HG02852 (cell line): Measurements from ENCODE around the gene ADGRE3.
A peak's percentile ranks its signal among the peaks of the same experiment; 100 is the strongest.
"Not testable (repeated sequence)": the region's sequence is repeated elsewhere in the genome, so short reads cannot be mapped to it uniquely, and the experiment has no call there.

Experiments
- ATAC-seq: cut with Tn5 transposase; IDR thresholded peaks from one replicate; pipeline ENCODE4 v1.9.1; 2021; ENCODE audit warnings: mild to moderate bottlenecking, moderate library complexity; ENCODE audit not compliant: unreplicated experiment

The ADGRE3 gene

GRCh38 chr19:14611051-14611450 lies 63.6 kb downstream of the ADGRE3 start:
- no peak for ATAC-seq

GRCh38 chr19:14606627-14607026 lies 68.0 kb downstream of the ADGRE3 start:
- ATAC-seq: no peak

- ATAC-seq: peak; percentile 65
These were observed 70.7 kb downstream of the ADGRE3 start for GRCh38 chr19:14603990-14604387.

- ATAC-seq: no peak
These were observed 75.0 kb downstream of the ADGRE3 start for GRCh38 chr19:14599548-14600147.

GRCh38 chr19:14595558-14595957 lies 79.1 kb downstream of the ADGRE3 start:
- ATAC-seq: no peak

- not testable (repeated sequence) for ATAC-seq
These were observed 85.2 kb downstream of the ADGRE3 start for GRCh38 chr19:14589433-14589832.

- peak; percentile 67 for ATAC-seq
These were observed 89.5 kb downstream of the ADGRE3 start for GRCh38 chr19:14585187-14585586.

- ATAC-seq: not testable (repeated sequence)
These were observed 90.3 kb downstream of the ADGRE3 start for GRCh38 chr19:14584372-14584771.

- no peak for ATAC-seq
These were observed 91.7 kb downstream of the ADGRE3 start, which contains the start of gene CLEC17A for GRCh38 chr19:14582894-14583340. Gene CLEC17A, plus strand, starts transcription at chr19:14583084. Its CDS starts 77 bp downstream, at chr19:14583161.

- ATAC-seq: no peak
These were observed 93.9 kb downstream of the ADGRE3 start for GRCh38 chr19:14580623-14581237.

- no peak for ATAC-seq
These were observed 96.7 kb downstream of the ADGRE3 start for GRCh38 chr19:14577885-14578427.

- no peak for ATAC-seq
These were observed 97.4 kb downstream of the ADGRE3 start for GRCh38 chr19:14577264-14577663.

- no peak for ATAC-seq
These were observed 98.3 kb downstream of the ADGRE3 start for GRCh38 chr19:14576363-14576762.

- ATAC-seq: no peak
These were observed 99.1 kb downstream of the ADGRE3 start for GRCh38 chr19:14575428-14575980.

GRCh38 chr19:14571695-14572490 lies 102.8 kb downstream of the ADGRE3 start, which contains the start of gene NDUFB7:
Gene NDUFB7, minus strand, starts transcription at chr19:14572066. Its CDS starts 66 bp downstream, at chr19:14572000.
- peak; percentile 80 for ATAC-seq

- no peak for ATAC-seq
These were observed 103.6 kb downstream of the ADGRE3 start for GRCh38 chr19:14570864-14571527.
